ENCODE measurements around the gene ANO7.
A peak's percentile ranks its signal among the peaks of the same experiment; 100 is the strongest.

ANO7 gene

DNA sequence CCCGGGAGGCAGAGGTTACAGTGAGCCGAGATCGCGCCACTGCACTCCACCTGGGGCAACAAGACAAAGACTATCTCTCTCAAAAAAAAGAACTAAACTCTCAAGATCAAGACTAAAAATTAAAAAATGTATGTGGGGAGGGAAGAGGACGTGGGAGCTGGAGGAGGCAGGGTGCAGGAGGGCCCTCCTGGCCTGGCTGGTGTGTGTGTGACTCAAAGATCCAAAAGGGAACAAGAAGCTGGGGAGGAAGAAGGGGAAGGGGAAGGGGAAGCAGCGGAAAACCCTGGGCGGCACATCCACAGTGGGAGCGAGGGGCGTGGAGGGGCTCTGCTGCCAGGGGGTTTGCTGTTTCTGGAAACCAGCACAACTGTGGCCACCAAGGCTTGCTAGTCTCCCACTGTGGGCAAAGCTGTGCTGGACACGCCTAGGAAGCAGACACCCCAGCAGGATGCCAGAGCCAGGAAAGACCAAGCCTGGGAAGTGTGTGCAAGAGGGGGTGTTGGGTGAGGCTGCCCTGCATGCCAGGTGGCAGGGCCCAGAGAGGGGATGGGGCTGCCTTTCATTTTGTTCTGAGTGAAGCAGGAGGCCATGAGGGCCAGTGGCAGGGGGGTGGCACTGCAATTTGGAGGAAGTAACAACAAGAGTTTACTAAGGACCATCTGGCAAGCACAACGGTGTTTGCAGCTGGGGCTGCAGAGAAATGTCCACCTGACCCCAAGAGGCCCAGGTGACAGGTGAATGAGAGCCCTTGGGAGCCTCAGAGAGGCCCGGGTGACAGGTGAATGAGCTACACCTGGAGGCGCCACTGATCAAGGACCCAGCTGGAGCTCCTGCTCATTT lies 44.5 kb downstream of the ANO7 start:
- DNase-seq = peak; percentile 50

DNA sequence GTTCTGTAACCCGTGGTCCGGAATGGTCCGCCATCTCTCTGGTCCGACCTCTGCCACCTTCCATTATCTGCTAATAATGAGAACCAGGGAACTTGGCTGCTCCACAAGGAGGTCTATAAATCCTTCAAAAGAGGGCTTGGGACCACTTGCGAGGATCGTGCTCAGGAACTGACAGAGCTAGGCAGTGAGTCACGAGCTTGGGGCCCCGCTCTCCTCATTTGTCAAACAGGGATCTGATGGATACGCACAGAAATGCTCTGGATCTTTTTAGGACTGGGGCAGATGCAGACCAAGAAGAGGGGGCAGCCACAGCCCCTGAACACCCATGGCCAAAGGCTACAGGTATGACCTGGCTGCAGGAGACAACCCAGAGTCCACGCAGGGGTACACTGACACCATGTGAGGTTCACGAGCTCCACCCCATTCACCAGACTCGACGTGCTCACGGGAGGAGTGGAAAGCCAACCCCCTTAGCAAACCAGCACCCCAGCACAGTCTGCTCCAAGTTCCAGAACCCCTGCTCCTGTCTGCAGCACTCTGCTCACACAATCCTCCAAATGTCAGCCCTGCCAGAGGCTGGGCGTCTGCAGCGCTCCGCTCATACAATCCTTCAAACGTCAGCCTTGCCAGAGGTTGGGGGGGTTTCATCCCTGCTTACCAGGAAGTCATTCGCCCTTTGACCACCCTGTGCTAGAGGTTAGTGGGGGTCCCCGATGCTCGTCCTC lies 45.8 kb downstream of the ANO7 start:
- no peak for DNase-seq

DNA sequence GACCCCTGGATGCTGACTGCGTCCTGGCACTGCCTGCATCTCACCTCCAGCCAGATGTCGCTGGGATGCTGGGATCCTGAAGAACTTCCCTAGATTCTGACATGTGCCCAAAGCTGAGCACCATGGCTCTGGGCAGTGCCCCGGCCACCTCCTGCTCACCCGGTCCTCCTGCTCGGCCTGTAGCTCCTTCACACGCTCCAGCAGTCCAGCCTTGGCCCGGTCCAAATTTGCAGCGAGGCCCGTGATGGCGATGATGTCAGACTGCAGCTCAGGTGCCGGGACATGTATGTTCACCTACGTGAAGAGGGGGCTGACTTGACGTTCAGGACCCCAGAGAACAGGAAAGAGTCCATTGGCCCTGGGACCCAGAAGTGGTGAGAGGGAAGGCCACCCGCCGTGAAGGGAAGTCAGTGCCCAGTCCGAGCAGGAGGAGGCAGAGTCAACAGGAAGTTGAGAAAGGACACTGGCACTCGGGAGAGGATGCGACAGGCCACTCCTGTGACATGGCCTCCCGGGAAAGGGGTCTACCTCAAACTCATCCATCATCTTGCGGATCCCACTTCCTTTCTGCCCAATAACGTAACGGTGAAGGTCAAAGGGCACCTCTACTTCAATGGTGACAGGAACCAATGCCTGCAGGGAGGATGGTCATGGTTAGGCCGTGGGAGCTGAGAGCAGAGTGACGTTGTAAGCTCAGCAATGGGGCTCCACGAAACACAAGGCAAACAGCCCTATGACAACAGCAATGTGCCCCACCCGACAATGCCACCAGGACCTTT lies 46.7 kb downstream of the ANO7 start:
- no peak for DNase-seq

DNA sequence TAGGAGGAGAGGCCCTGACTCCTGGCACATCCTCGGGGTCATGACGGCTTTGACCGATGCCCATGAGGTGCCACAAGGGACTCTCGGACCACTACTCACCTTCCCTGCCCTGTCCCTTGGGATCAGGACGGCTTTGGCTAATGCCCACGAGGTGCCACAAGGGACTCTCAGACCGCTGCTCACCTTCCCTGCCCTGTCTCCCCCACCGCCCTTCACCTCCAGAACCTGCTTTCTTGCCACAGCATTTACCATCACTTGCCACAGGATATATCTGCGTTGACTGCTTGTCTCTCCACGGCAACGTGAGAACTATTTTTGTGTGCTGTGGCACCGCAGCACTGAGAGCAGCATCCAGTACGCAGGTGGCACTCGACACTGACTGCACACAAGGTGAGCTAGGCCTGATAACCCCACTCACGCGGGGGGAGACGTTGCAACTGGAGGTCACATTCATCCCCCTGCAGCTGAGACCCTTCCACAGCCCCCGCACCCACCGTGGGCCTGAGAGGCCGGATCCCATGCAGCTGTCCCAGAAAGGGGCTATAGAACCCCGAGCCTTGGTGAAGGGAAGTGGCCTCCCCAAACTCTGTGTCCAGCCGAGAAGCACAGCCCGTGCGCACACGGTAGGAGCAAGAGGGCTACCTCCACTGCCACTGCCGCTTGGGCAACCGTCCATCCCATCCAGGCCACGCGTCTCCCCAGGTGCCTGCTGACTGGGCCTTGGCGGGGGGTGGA lies 47.5 kb downstream of the ANO7 start:
- DNase-seq = no peak

DNA sequence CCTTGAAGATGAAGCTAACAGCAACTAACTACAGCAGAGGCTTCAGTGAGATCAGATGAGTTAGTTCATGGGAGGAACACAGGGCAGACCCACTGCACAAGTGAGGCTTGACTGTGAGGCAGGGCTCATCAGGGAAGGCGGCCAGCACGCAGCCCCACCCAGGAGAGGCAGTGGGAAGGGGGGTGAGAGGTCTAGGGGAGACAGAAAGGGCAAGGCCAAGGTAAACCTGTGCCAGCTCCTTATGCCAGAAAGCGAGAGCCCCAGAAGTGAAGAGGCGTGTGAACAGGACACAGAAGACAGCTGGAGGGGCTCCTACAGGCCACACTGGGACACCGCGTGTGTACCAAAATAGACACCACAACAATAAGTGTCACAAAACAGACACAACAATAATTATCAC lies 48.6 kb downstream of the ANO7 start:
- DNase-seq = no peak

DNA sequence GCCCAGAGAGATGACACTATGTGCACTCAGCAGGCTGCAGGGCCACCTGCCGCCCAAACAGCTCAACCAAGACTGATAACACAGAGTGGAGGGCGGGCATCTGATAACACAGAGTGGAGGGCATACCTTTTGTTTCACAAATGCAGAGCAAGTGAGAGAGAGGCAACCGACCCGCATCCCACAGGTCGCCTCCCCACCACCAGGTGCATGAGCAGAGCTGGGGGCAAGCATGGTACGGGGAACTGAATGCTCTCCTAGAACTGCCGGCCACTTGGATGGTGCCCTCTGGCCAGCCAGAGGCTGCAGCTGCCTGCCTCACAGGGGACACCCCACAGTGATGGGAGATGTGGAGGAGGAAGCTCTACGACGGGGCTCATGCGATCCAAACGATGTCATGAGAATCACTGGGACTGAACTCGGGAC lies 49.5 kb downstream of the ANO7 start:
- no peak for DNase-seq

DNA sequence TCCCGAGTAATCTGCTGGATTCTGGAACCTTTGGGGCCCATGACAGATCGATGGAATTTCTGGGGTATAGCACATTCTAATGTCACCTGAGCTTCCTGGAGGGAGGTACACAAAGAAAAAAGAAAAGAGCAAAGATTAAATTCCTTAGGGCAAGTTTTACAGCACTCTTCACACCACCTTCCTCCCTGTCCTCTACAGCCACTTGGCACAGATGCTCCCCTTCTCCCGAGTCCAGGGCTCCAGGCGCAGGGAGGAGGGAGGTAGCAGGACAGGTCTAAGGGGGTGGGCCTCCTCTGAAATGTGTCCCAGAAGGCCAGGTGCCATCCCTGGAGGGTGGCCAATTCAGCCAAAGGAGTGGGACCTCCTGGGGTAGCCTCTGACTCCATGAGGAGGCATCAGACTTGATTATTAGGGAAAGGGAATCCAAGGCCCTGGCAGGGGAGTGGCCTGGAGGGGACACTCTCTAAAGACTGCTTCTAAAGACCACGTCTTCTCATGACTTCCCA lies 50.3 kb downstream of the ANO7 start:
- no peak for DNase-seq

DNA sequence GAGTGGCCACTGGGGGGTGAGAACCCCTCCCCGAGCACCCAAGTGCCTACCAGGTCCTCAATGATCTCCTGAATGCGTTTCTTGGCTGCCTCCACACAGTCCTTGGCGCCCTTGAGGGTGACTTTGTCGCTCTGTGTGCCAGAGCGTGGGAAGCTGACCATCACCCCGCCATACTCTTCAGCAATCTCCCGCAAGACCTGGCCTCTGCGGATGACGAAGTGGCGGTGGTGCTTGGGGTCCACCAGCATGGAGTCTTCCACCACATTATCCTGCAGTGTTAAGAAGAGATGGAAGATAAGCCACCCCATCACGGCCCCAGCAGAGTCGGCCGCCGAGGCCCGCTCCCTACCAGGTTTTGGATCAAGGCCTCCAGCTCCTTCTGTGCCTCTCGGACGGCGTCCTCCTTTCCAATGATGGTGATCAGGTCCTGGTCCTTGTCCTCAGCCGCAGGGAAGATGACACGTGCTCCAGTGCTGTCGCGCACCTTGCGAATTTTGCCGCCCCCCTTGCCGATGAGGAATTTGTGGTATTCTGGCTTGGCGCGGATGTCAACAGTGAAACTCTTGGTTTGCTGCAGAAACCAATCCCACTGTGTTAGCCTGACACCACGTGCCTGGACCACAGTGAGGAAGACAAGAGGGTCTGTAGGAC lies 51.2 kb downstream of the ANO7 start:
- no peak for DNase-seq

DNA sequence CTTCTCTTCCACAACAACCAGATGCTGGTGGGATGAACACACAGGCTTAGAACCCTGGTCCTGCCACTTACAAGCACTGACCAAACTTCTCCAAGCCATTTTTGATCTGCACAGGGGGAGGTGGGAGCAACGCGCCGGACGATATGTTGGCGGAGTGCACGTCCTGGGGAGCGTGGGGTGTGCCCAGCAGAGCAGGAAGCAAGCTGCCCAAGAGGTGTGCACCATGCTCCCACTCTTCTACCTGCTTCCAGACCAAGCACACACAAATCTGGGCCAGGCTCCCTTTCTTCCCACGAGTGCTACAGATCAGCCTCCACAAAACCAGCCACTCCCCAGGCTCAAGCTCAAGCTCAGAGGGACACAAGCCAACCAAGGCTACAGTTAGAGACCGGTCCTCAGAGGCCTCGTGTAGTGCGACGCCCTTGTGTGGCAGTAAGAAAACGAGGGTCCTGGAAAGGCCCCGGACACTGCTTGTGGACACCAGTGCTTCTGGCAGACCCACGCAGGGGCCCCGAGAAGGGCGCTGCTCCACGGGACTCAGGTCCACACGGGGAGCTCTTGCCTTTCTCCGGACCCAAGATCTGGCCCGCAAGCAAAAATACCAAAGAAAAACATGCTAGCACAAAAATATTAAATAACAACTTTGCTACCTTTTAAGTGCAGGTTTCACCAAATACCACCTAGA lies 52.0 kb downstream of the ANO7 start:
- no peak for DNase-seq

DNA sequence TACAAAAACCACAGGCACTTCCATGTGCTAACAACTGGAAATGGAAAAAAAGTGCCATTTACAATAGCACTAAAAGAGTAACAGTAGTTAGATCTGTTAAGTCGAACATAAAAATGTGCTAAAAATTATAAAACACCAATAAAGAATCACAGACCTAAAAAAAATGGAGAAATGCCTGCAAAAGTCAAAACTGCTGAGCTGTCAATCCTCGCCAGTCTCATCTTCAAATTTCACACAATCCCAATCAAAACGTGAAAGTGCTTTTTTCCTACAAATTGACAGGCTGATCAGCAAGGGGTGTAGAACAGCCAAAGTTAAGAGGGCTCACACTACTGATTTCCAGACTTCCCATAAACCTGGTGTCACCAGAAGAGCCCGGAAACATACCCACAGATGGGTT lies 53.2 kb downstream of the ANO7 start:
- no peak for DNase-seq

DNA sequence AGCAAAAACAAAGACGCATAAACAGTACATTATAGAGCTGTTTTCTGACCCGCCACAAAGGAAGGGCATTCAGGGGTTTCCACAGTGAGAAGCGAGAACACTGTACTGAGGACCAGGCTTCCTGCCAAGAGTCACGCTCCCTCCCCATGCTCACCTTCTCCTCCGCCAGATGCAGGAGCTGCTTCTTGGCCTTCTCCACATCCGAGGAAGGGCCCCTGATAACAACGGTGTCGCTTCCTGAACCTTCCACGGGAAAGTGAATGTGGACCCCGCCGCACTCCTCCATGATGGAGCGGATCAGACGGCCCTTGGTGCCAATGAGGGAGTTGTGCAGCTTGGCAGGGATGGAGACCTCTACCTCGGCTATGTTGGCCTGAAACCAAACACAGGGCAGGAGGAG lies 53.8 kb downstream of the ANO7 start:
- no peak for DNase-seq

DNA sequence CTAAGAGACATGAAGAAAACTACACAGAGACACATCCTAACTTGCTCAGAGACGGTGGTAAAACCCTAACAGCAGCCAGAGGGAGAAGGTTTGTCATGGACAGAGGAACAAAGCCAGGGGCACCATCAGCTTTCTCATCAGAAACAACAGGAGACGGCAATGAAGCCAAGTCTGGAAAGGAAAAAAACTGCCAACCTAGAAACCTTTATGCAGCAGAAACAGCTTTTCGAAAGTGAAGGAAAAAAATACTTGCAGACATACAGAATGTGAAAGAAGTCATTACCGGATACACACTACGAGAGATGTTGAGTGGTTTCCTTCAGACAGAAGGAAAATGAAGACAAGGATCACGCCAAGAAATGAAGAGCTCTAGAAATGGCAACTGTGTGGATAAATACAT lies 55.9 kb downstream of the ANO7 start:
- DNase-seq = no peak

DNA sequence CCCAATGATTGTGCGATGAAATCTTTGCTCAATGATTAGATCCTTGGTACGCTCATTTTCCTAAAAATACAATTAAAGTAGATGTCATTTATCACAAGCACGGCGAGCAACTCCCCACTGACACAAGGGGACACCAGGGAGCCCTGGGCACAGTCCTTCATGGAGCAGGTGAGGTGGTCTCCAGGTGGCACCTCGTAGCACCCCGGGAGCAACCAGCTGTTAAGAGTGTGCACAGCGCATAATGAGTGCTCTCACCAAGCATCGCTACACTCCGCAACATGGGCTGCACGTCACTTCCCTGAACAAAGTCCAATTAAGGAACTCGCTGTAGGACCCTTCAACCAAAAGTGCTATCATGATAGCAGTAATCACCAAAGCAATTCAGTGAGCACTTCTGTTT lies 59.8 kb downstream of the ANO7 start:
- peak; percentile 83 for DNase-seq

DNA sequence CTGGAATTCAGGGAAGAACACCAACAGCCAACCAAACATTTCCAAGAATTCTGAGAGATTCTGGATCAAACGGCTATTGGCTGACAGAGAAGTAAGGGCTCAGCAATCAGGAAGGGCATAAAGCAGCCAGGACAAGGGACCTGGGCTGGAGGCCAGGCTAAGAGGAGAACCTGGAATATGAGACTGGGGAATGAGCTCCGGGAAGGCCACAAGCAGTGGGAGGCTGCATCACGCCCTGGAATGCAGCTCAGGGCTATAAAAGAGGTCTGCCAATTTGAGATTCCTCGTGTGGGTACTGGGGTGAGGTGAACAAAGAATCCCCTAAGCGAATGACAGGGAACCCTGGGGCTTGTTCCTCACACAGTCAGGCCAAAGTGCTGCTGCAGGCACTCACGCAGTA lies 60.4 kb downstream of the ANO7 start:
- no peak for DNase-seq

DNA sequence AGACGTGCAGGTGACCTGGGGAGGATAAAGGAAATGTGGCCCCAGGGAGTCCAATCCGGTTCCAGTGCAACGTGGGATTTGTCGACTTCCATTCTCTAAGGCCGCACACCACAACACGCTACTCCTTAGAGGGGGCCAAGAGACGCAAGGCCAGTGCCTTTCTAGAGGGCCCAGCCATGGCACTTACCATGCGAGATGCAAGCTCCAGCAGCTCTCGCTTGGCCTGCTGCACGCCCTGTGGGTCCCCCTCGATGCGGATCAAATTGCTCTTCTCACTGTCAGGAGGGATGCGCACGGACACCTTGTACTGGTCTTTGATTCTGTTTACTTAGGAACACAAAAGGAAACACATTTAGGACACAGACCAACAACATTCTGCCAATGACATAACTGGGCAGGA lies 61.2 kb downstream of the ANO7 start:
- DNase-seq = no peak

DNA sequence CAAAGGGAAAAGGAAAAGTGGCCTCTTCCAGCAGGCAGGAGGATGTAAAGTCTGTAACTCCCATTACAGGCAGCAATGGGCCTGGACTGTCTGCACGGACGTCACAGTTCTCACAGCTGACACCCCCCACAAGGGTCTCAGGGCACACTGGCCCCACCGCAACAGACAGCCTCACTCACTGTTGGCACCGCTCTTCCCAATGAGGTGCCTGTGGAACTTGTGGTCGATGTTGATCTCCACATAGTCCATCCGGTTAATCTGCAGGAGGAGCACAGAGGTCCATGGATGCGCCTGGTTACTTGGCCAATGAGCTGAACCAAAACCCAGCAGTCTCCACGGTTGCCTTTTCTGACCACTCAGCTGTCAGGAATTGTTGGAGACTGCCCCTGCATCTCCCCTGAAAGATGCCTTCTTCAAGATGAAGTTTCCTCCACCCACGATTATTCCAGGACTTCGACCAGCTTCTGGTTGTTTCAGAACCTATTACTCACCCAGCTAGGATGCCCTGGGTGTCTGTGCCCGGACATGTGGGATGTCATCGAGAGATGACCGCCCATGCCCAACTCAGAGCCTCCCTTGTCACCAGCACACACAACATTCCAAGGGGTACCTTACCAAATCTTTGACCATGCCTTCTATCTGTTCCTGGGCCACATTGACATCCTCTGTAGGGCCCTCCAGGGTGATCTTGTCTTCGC lies 64.5 kb downstream of the ANO7 start:
- no peak for DNase-seq

DNA sequence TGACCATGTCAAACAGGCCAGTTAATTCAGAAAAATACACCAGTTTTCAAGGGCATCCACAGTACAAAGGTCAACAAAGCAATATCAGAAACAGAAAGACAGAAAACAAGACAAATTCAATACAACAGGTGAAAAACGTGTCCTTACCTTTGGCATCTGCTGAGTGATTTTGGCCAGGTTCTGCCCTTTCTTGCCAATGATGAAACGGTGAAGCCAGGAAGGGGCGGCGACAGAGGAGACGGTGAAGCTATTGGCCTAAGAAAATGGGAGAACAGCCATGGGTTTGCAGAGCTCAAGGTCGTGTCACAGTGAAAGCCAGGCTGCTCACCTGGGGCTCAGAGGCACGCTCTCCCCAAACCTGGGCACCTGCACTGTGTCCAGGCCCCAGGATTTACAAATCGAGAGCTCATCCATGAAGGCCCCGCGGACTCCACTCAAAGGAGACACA lies 66.5 kb downstream of the ANO7 start:
- DNase-seq = no peak

DNA sequence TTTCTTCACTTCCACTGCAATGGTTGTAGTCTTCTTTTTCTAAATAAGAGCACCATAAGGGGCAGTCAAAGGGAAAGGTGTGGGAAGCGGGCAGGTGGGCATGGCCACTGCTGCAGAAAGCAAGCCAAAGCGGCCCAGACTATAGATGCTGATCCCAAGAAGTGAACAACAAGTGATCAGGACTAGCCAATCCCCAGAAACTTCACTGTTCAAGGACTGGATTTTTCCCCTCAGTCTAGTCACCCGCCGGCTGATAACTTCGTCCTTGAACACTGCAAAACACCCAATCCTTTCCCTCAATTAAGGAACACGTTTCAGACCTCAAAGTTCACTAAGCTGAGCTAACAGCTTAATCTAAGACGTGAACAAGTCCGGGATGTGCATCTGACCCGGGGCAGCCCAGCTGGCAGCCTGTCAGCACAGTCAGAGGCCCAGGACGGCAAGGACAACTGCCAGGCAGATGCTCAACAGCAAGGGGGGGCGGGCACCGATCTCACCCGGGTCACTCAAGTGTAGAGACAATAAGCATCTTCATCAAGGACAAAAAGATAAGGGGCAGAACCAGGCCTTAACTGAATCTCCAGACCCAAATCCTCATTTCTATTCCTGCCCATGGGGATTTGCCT lies 67.2 kb downstream of the ANO7 start:
- DNase-seq = no peak

DNA sequence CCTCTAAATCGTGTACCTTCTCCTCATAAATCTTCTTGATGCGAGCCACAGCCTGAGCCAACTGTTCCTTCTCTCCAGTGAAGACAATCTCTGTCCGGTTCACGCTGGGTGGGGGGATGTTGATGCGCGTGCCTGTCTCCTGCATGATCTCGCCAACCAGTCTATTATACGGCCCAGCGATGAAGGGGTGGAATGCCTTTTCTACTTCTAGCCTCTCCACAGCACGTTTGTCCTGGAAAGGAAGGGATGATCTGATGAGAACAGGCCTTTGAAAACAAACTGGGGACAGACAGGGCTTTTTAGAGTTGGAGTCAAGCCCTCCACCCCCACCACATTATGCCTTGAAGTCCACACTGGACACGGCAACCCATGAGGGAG lies 67.7 kb downstream of the ANO7 start:
- no peak for DNase-seq

DNA sequence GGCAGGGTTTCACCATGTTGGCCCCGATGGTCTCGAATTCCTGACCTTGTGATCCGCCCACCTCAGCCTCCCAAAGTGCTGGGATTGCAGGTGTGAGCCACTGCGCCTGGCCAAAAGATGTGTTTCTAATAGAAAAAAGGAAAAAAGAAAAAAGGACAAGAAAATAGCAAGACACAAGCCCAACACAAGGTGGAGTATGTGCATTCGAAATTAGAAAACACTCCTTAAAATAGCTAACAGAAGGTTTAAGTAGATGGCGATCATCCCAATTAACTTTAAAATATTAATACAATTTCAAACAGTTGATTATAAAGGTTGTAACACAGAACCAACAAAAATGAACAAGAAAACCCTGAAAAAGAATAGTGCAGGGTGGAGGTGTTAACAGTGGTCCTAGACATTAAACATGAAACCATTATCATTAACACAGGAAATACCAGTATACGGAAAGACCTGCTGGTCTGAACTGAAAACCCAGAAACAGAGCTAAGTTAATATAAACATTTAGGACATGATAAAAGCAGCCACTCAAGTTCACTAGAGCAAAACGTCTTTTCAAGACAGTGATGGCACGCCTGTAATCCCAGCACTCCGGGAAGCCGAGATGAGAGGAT lies 69.0 kb downstream of the ANO7 start:
- no peak for DNase-seq
